ENCODE results near the gene DOCK10. TPM values are rescaled to one million over a fixed set of nuclear protein-coding genes. Genes with fewer than 3 reads are reported as not detected.

The DOCK10 gene
- total RNA-seq, 2 donors from 2014 or later = 0.93 to 2.0 TPM

- no peaks in the 10 kb centered on the region for H3K27me3 ChIP-seq
- H3K36me3 ChIP-seq = no peaks in the 10 kb centered on the region
- H3K9me3 ChIP-seq = no peaks in the 10 kb centered on the region
- DNase-seq (ENCODE audit: low spot score) = no peak
- H3K4me1 ChIP-seq = no peaks in the 10 kb centered on the region
- no peak overlapping the region for H3K4me3 ChIP-seq
- no peak overlapping the region for H3K27ac ChIP-seq
- TF ChIP-seq CTCF (IDR thresholded peaks at IDR 0.05) = no peak
Observed at GRCh38 chr2:224973112-224974016, 68.9 kb downstream of the DOCK10 start.

- TF ChIP-seq CTCF (IDR thresholded peaks at IDR 0.05) = no peak
- H3K36me3 ChIP-seq = no peaks in the 10 kb centered on the region
- no peak overlapping the region for H3K4me3 ChIP-seq
- H3K9me3 ChIP-seq = no peaks in the 10 kb centered on the region
- H3K27ac ChIP-seq = no peak overlapping the region
- DNase-seq (ENCODE audit: low spot score) = no peak
- no peaks in the 10 kb centered on the region for H3K4me1 ChIP-seq
- H3K27me3 ChIP-seq = no peaks in the 10 kb centered on the region
Observed at GRCh38 chr2:224971214-224971613, 71.1 kb downstream of the DOCK10 start.

- H3K4me1 ChIP-seq = no peaks in the 10 kb centered on the region
- no peak overlapping the region for H3K4me3 ChIP-seq
- H3K9me3 ChIP-seq = no peaks in the 10 kb centered on the region
- H3K27me3 ChIP-seq = no peaks in the 10 kb centered on the region
- no peaks in the 10 kb centered on the region for H3K36me3 ChIP-seq
- TF ChIP-seq CTCF (IDR thresholded peaks at IDR 0.05) = no peak
- DNase-seq (ENCODE audit: low spot score) = no peak
- no peak overlapping the region for H3K27ac ChIP-seq
Observed at GRCh38 chr2:224970311-224970710, 72.0 kb downstream of the DOCK10 start.

- no peaks in the 10 kb centered on the region for H3K27me3 ChIP-seq
- no peak overlapping the region for H3K27ac ChIP-seq
- no peak for DNase-seq (ENCODE audit: low spot score)
- H3K36me3 ChIP-seq = no peaks in the 10 kb centered on the region
- H3K4me1 ChIP-seq = no peaks in the 10 kb centered on the region
- no peak for TF ChIP-seq CTCF (IDR thresholded peaks at IDR 0.05)
- H3K4me3 ChIP-seq = no peak overlapping the region
- H3K9me3 ChIP-seq = no peaks in the 10 kb centered on the region
Observed at GRCh38 chr2:224969633-224970260, 72.5 kb downstream of the DOCK10 start.

- no peak for TF ChIP-seq CTCF (IDR thresholded peaks at IDR 0.05)
- Histone ChIP-seq H3K27me3 (no peaks in the 10 kb centered on the region), H3K36me3 (no peaks in the 10 kb centered on the region), H3K4me3 (no peak overlapping the region), H3K27ac (no peak overlapping the region), H3K4me1 (no peaks in the 10 kb centered on the region), H3K9me3 (no peaks in the 10 kb centered on the region)
- no peak for DNase-seq (ENCODE audit: low spot score)
Observed at GRCh38 chr2:224969095-224969494, 73.2 kb downstream of the DOCK10 start.
